Uterine smooth muscle cell (primary cell): Measurements from ENCODE around the gene UPK3BL1. TPM values are rescaled to one million over a fixed set of nuclear protein-coding genes. Genes with fewer than 3 reads are reported as not detected.

Experiments used
- total RNA-seq: library from RNA; depleted of rRNA; stranded (reverse); fragments of >200 nt; gene quantifications from 2 replicates; pipeline ENCODE4 v1.2.3, GENCODE V29; 2014

Gene UPK3BL1
- 3.9 and 9.4 TPM in 2 replicates for total RNA-seq

GRCh38 chr7:102642691-102643090 is at the start of gene UPK3BL1:
UPK3BL1 (minus strand) TSS chr7:102642791; CDS start chr7:102642741, 50 bp downstream.

GRCh38 chr7:102671166-102671955 is 28.8 kb upstream of the UPK3BL1 start, which contains the start of gene POLR2J2:
POLR2J2 (minus strand) TSS chr7:102671663; CDS start chr7:102671601, 62 bp downstream.

GRCh38 chr7:102649924-102650323 is 7.3 kb upstream of the UPK3BL1 start, which contains the start of gene SPDYE2B:
SPDYE2B (plus strand) TSS chr7:102650319; CDS start chr7:102652349, 2,030 bp downstream.

GRCh38 chr7:102616507-102617125 is 26.0 kb downstream of the UPK3BL1 start, which contains the start of gene RASA4:
RASA4 (minus strand) TSS chr7:102616756; CDS start chr7:102616689, 67 bp downstream.

Other genes starting within 250 kb of the UPK3BL1 start
- gene PRKRIP1, start 246.4 kb downstream of the UPK3BL1 start, total RNA-seq = 18.3 and 20.5 TPM in 2 replicates
- gene ORAI2, start 209.2 kb downstream of the UPK3BL1 start, total RNA-seq = 68.0 and 73.5 TPM in 2 replicates
- 12.7 and 17.6 TPM in 2 replicates for gene ALKBH4, start 177.9 kb downstream of the UPK3BL1 start, total RNA-seq
- 30.6 and 35.4 TPM in 2 replicates for gene LRWD1, start 177.8 kb downstream of the UPK3BL1 start, total RNA-seq
- 19.0 and 21.7 TPM in 2 replicates for gene POLR2J, start 163.9 kb downstream of the UPK3BL1 start, total RNA-seq
- gene RASA4B, start 125.0 kb downstream of the UPK3BL1 start, total RNA-seq = 0.89 and 5.9 TPM in 2 replicates
- gene UPK3BL2, start 99.1 kb downstream of the UPK3BL1 start, total RNA-seq = 0.44 and 0.87 TPM in 2 replicates
- gene SPDYE2, start 91.6 kb downstream of the UPK3BL1 start, total RNA-seq = not detected in 2 replicates
- gene POLR2J3, start 70.2 kb downstream of the UPK3BL1 start, total RNA-seq = 20.4 and 21.9 TPM in 2 replicates
- gene RASA4, start 26.0 kb downstream of the UPK3BL1 start, total RNA-seq = 2.7 and 5.9 TPM in 2 replicates
- not detected in 2 replicates for gene SPDYE2B, start 7.5 kb upstream of the UPK3BL1 start, total RNA-seq
- gene POLR2J2, start 28.9 kb upstream of the UPK3BL1 start, total RNA-seq = 3.2 and 3.3 TPM in 2 replicates
- 11.6 and 13.2 TPM in 2 replicates for gene FAM185A, start 106.2 kb upstream of the UPK3BL1 start, total RNA-seq